HepG2 (cell line): ENCODE measurements around the gene C16orf90. TPM values are rescaled to one million over a fixed set of nuclear protein-coding genes. Genes with fewer than 3 reads are reported as not detected.
A peak's percentile ranks its signal among the peaks of the same experiment; 100 is the strongest.

Experiments used
- ARID2 ChIP-seq: sonication (generic); formaldehyde crosslinking; IDR thresholded peaks from 2 replicates; pipeline ENCODE4 v1.8.1; 2022; ENCODE audit warnings: mild to moderate bottlenecking, missing genetic modification reagents, borderline replicate concordance
- ASH2L ChIP-seq: fragments of 300-600, 200-600 bp; sonication (generic); IDR thresholded peaks from 2 replicates; pipeline ENCODE4 v1.7.0; 2017; ENCODE audit warnings: low read depth, mild to moderate bottlenecking, moderate library complexity, mixed read lengths, low read length; ENCODE audit not compliant: insufficient read length
- CENPX ChIP-seq: sonication (generic); formaldehyde crosslinking; IDR thresholded peaks from 2 replicates; pipeline ENCODE4 v1.9.0; 2021; ENCODE audit warnings: mild to moderate bottlenecking, missing genetic modification reagents, moderate library complexity
- DDIT3 ChIP-seq: sonication (generic); formaldehyde crosslinking; IDR thresholded peaks from 2 replicates; pipeline ENCODE4 v1.4.0; 2020; ENCODE audit warnings: mild to moderate bottlenecking, missing genetic modification reagents
- GABPA ChIP-seq, 2 experiments: IDR thresholded peaks; 2 replicates each; pipeline ENCODE4 v1.6.1; 2011 to 2016; ENCODE audit warnings: low read depth in 2 of 2, low read length in 1 of 2, missing biosample characterization in 1 of 2, missing genetic modification characterization in 1 of 2
- HMG20B ChIP-seq: conservative IDR thresholded peaks from 2 replicates; pipeline ENCODE4 v1.6.1; 2016; ENCODE audit warnings: missing genetic modification reagents, missing compliant biosample characterization
- IKZF5 ChIP-seq: IDR thresholded peaks from 2 replicates; pipeline ENCODE4 v1.6.1; 2018; ENCODE audit warnings: missing genetic modification reagents, mild to moderate bottlenecking, missing compliant biosample characterization
- ISL2 ChIP-seq: sonication (generic); formaldehyde crosslinking; IDR thresholded peaks from 2 replicates; pipeline ENCODE4 v1.5.0; 2020; ENCODE audit warnings: missing genetic modification reagents
- JDP2 ChIP-seq: sonication (generic); formaldehyde crosslinking; IDR thresholded peaks from 2 replicates; pipeline ENCODE4 v1.8.1; 2022; ENCODE audit warnings: missing genetic modification reagents, borderline replicate concordance
- KDM3A ChIP-seq: IDR thresholded peaks from 2 replicates; pipeline ENCODE4 v1.6.1; 2018; ENCODE audit warnings: low read depth, missing compliant biosample characterization
- KDM6A ChIP-seq: IDR thresholded peaks from 2 replicates; pipeline ENCODE4 v1.6.1; 2016; ENCODE audit warnings: low read depth
- MTF1 ChIP-seq: sonication (generic); formaldehyde crosslinking; IDR thresholded peaks from 2 replicates; pipeline ENCODE4 v1.5.0; 2020; ENCODE audit warnings: missing genetic modification reagents
- MYNN ChIP-seq: sonication (generic); formaldehyde crosslinking; IDR thresholded peaks from 2 replicates; pipeline ENCODE4 v1.4.0; 2020; ENCODE audit warnings: mild to moderate bottlenecking, low read depth, missing genetic modification reagents
- RAD21 ChIP-seq: fragments of 450-650 bp; formaldehyde crosslinking; IDR thresholded peaks from 2 replicates; pipeline ENCODE4 v1.5.0; 2020; ENCODE audit warnings: mild to moderate bottlenecking
- RNF2 ChIP-seq: fragments of 450-650 bp; conservative IDR thresholded peaks from 2 replicates; pipeline ENCODE4 v1.6.1; 2016; ENCODE audit warnings: low read depth
- SP140L ChIP-seq: sonication (generic); formaldehyde crosslinking; IDR thresholded peaks from 2 replicates; pipeline ENCODE4 v1.4.0; 2020; ENCODE audit warnings: missing genetic modification reagents, borderline replicate concordance
- THAP8 ChIP-seq: sonication (generic); formaldehyde crosslinking; IDR thresholded peaks from 2 replicates; pipeline ENCODE4 v1.5.1; 2020; ENCODE audit warnings: missing genetic modification reagents, mild to moderate bottlenecking, borderline replicate concordance
- ZFAT ChIP-seq: sonication (generic); formaldehyde crosslinking; conservative IDR thresholded peaks from 2 replicates; pipeline ENCODE4 v1.8.1; 2023; ENCODE audit warnings: missing genetic modification reagents, inconsistent platforms
- ZNF12 ChIP-seq: sonication (generic); formaldehyde crosslinking; IDR thresholded peaks from 2 replicates; pipeline ENCODE4 v1.5.0; 2020; ENCODE audit warnings: missing genetic modification reagents
- ZNF121 ChIP-seq: sonication (generic); formaldehyde crosslinking; IDR thresholded peaks from 2 replicates; pipeline ENCODE4 v1.5.0; 2020; ENCODE audit warnings: mild to moderate bottlenecking, missing genetic modification reagents
- ZNF136 ChIP-seq: sonication (generic); formaldehyde crosslinking; IDR thresholded peaks from 2 replicates; pipeline ENCODE4 v1.8.1; 2022; ENCODE audit warnings: low read depth, mild to moderate bottlenecking, moderate library complexity, missing genetic modification reagents
- ZNF232 ChIP-seq: sonication (generic); formaldehyde crosslinking; IDR thresholded peaks from 2 replicates; pipeline ENCODE4 v1.4.0; 2020; ENCODE audit warnings: missing genetic modification reagents, borderline replicate concordance
- ZNF256 ChIP-seq: sonication (generic); formaldehyde crosslinking; conservative IDR thresholded peaks from 2 replicates; pipeline ENCODE4 v1.4.0; 2020; ENCODE audit warnings: missing genetic modification reagents
- ZNF264 ChIP-seq: sonication (generic); formaldehyde crosslinking; IDR thresholded peaks from 2 replicates; pipeline ENCODE4 v1.4.0; 2020; ENCODE audit warnings: missing genetic modification reagents
- ZNF558 ChIP-seq: sonication (generic); formaldehyde crosslinking; IDR thresholded peaks from 2 replicates; pipeline ENCODE4 v1.9.0; 2022; ENCODE audit warnings: mild to moderate bottlenecking, missing genetic modification reagents, borderline replicate concordance
- ZNF597 ChIP-seq: sonication (generic); formaldehyde crosslinking; IDR thresholded peaks from 2 replicates; pipeline ENCODE4 v1.5.0; 2020; ENCODE audit warnings: missing genetic modification reagents
- ZNF660 ChIP-seq: sonication (generic); formaldehyde crosslinking; IDR thresholded peaks from 2 replicates; pipeline ENCODE4 v1.5.1; 2020; ENCODE audit warnings: mild to moderate bottlenecking, low read depth, missing genetic modification reagents, borderline replicate concordance
- ZNF772 ChIP-seq: sonication (generic); formaldehyde crosslinking; IDR thresholded peaks from 2 replicates; pipeline ENCODE4 v1.5.0; 2020; ENCODE audit warnings: mild to moderate bottlenecking, missing genetic modification reagents
- polyA plus RNA-seq, 8 experiments: library from polyadenylated mRNA; depleted of rRNA in 3 of 8; stranded (reverse) in 7 of 8; unstranded in 1 of 8; fragments of >200 nt; fragmentation: Illumina TruSeq in 4 of 8; extraction: Trizol in 4 of 8; gene quantifications; 2 replicates each; pipeline versions ENCODE4 v1.2.1 to v1.2.3, GENCODE V29; 2011 to 2016; ENCODE audit warnings: low read depth in 4 of 8, missing spikeins in 1 of 8, mixed read lengths in 1 of 8; ENCODE audit not compliant: insufficient read depth in 1 of 8
- total RNA-seq, 5 experiments: library from RNA; depleted of rRNA; stranded (reverse); fragments of >200 nt; fragmentation: Illumina TruSeq; extraction: Trizol; gene quantifications; 2 replicates each; pipeline ENCODE4 v1.2.3, GENCODE V29; 2016; ENCODE audit warnings: low read depth in 1 of 5

C16orf90 gene
- total and polyA plus RNA-seq, 2 of the 13 experiments (the other 11 are each of a cell fraction or from before 2014, with no cell fraction given): not detected

- TF ChIP-seq MTF1 (CRISPR knock-in tag) (0 out of 2 replicates have a peak, but pooled peaks have one; percentile 54), THAP8 (no peak), KDM3A (CRISPR knock-in tag) (no peak), ZNF232 (CRISPR knock-in tag) (peak; percentile 46; the same call in 1 of the 2 replicates), HMG20B (CRISPR knock-in tag) (no peak), ZNF121 (CRISPR knock-in tag) (peak; percentile 54), ZNF12 (CRISPR knock-in tag) (no peak; the same call in 1 of the 2 replicates), ZFAT (CRISPR knock-in tag) (0 out of 2 replicates have a peak, but pooled peaks have one; percentile 29), MYNN (CRISPR knock-in tag) (no peak), ZNF136 (peak; percentile 28; the same call in 1 of the 2 replicates), ZNF597 (no peak), ZNF558 (CRISPR knock-in tag) (peak; percentile 50; the same call in 1 of the 2 replicates), KDM6A (CRISPR knock-in tag) (no peak), ZNF256 (CRISPR knock-in tag) (0 out of 2 replicates have a peak, but pooled peaks have one; percentile 56), ISL2 (CRISPR knock-in tag) (peak; percentile 78), ZNF264 (CRISPR knock-in tag) (0 out of 2 replicates have a peak, but pooled peaks have one; percentile 65), ZNF772 (CRISPR knock-in tag) (no peak), CENPX (CRISPR knock-in tag) (no peak), GABPA (IDR thresholded peaks at IDR 0.05; ENCODE audit: low read depth, low read length) (peak; percentile 80), GABPA (CRISPR knock-in tag; IDR thresholded peaks at IDR 0.05; ENCODE audit: low read depth) (peak; percentile 37; the same call in 1 of the 2 replicates), SP140L (no peak), DDIT3 (CRISPR knock-in tag) (no peak), ARID2 (CRISPR knock-in tag) (peak; percentile 24; the same call in 1 of the 2 replicates), ZNF660 (CRISPR knock-in tag) (no peak), JDP2 (CRISPR knock-in tag) (no peak), ASH2L (peak; percentile 83), RAD21 (CRISPR knock-in tag) (peak; percentile 66), IKZF5 (CRISPR knock-in tag) (peak; percentile 79), RNF2 (peak; percentile 89; the same call in 1 of the 2 replicates)
These were observed 37.6 kb downstream of the C16orf90 start (continued) for GRCh38 chr16:3457434-3458252.
